Measurements from ENCODE around the gene MCM3. TPM values are rescaled to one million over a fixed set of nuclear protein-coding genes. Genes with fewer than 3 reads are reported as not detected.

MCM3 gene
- total RNA-seq, 4 donors from 2014 or later = 9.1 to 12.9 (median 9.8) TPM

GRCh38 chr6:52217761-52218160 lies 66.8 kb downstream of the MCM3 start:
- intact Hi-C loops (cut with DNase I; ENCODE audit: low total_unique reads) (no loop called here), in situ Hi-C loops (cut with MboI; ENCODE audit: low sequenced_read_pairs in 4 of 4) (no loop called here)
- no peak for DNase-seq
- TF ChIP-seq, protein P1, sequence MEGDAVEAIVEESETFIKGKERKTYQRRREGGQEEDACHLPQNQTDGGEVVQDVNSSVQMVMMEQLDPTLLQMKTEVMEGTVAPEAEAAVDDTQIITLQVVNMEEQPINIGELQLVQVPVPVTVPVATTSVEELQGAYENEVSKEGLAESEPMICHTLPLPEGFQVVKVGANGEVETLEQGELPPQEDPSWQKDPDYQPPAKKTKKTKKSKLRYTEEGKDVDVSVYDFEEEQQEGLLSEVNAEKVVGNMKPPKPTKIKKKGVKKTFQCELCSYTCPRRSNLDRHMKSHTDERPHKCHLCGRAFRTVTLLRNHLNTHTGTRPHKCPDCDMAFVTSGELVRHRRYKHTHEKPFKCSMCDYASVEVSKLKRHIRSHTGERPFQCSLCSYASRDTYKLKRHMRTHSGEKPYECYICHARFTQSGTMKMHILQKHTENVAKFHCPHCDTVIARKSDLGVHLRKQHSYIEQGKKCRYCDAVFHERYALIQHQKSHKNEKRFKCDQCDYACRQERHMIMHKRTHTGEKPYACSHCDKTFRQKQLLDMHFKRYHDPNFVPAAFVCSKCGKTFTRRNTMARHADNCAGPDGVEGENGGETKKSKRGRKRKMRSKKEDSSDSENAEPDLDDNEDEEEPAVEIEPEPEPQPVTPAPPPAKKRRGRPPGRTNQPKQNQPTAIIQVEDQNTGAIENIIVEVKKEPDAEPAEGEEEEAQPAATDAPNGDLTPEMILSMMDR (IDR thresholded peaks at IDR 0.05 in 4 of 5, conservative IDR thresholded peaks at IDR 0.05 in 1 of 5) = no peak
- no peak for TF ChIP-seq POLR2A (IDR thresholded peaks at IDR 0.05)
- Histone ChIP-seq H3K4me3 (no peak overlapping the region), H3K27me3 (no peaks in the 10 kb centered on the region), H3K27ac (no peak overlapping the region), H3K36me3 (no peaks in the 10 kb centered on the region), H3K9me3 (no peaks in the 10 kb centered on the region), H3K4me1 (no peaks in the 10 kb centered on the region)
- no peak for ATAC-seq

- in situ Hi-C loops (cut with MboI; ENCODE audit: low sequenced_read_pairs in 4 of 4) = no loop called here
- Histone ChIP-seq H3K27me3 (no peaks in the 10 kb centered on the region), H3K36me3 (no peaks in the 10 kb centered on the region), H3K27ac (no peak overlapping the region), H3K4me3 (no peak overlapping the region), H3K4me1 (no peaks in the 10 kb centered on the region), H3K9me3 (no peaks in the 10 kb centered on the region)
- ATAC-seq (no peak), DNase-seq (no peak)
- TF ChIP-seq POLR2A (IDR thresholded peaks at IDR 0.05) = no peak
- TF ChIP-seq, protein P1 (IDR thresholded peaks at IDR 0.05 in 4 of 5, conservative IDR thresholded peaks at IDR 0.05 in 1 of 5) = no peak
- intact Hi-C loops (cut with DNase I; ENCODE audit: low total_unique reads) = no loop called here
Measured at GRCh38 chr6:52216932-52217575, 67.5 kb downstream of the MCM3 start.

DNA sequence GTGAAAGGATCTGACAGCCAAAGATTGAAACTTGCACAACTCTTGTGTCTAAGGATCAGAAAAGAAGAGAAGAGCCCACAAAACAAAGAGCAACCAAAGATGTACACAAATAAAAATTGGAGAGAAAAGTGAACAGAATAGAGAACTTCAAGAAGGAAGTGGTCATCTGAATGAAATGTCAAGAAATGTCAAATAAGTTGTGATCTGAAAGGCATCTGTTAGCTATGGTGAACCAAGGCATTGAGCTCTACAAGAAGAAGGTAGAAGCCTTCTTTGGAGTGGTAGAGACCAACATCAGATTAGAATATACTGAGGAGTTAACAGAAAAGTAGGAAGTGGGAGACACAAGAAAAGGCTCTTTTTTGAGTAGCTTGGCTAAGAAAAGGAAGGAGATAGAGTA lies 68.8 kb downstream of the MCM3 start:
- in situ Hi-C loops (cut with MboI; ENCODE audit: low sequenced_read_pairs in 4 of 4) = no loop called here
- H3K4me3 ChIP-seq = no peak overlapping the region
- H3K4me1 ChIP-seq = no peaks in the 10 kb centered on the region
- H3K27ac ChIP-seq = no peak overlapping the region
- H3K27me3 ChIP-seq = no peaks in the 10 kb centered on the region
- H3K36me3 ChIP-seq = no peaks in the 10 kb centered on the region
- TF ChIP-seq, protein P1 (IDR thresholded peaks at IDR 0.05 in 4 of 5, conservative IDR thresholded peaks at IDR 0.05 in 1 of 5) = no peak
- TF ChIP-seq POLR2A (IDR thresholded peaks at IDR 0.05) = no peak
- ATAC-seq (no peak), DNase-seq (no peak)
- intact Hi-C loops (cut with DNase I; ENCODE audit: low total_unique reads) = no loop called here
- H3K9me3 ChIP-seq = no peaks in the 10 kb centered on the region

Other genes starting within 250 kb of the MCM3 start
- under 1 TPM in 3 of 4 donors, not detected in 1; 0.02 to 0.05 (median 0.02) TPM for gene PKHD1, start 197.1 kb downstream of the MCM3 start, total RNA-seq
- not detected for gene IL17A, start 98.4 kb downstream of the MCM3 start, total RNA-seq
- gene IL17F, start 40.2 kb downstream of the MCM3 start, total RNA-seq = not detected
- gene PAQR8, start 77.4 kb upstream of the MCM3 start, total RNA-seq = 1 to 10 TPM in 1 of 4 donors, under 1 TPM in 3; 0.39 to 1.1 (median 0.72) TPM
- 1 to 10 TPM in 3 of 4 donors, under 1 TPM in 1; 0.46 to 9.3 (median 1.5) TPM for gene EFHC1, start 135.6 kb upstream of the MCM3 start, total RNA-seq